OCI-LY3 (cell line): ENCODE results near the gene ABCA8.

Source experiments
- H2AFZ ChIP-seq: fragments of 200-600, 300-600 bp; shearing (Covaris generic); 2 replicates; pipeline ENCODE4 v1.6.0; 2014; ENCODE audit warnings: antibody characterized with exemption, low read depth, low read length
- H3K27ac ChIP-seq: fragments of 200-600, 300-600 bp; sonication (generic); 2 replicates; pipeline ENCODE4 v1.5.1; 2014; ENCODE audit warnings: mild to moderate bottlenecking, low read length, moderate library complexity, mixed read lengths
- H3K27me3 ChIP-seq: fragments of 200-600, 300-600 bp; sonication (generic); 2 replicates; pipeline ENCODE4 v1.6.1; 2014; ENCODE audit warnings: low read depth, low read length, mixed read lengths
- H3K36me3 ChIP-seq: fragments of 200-600, 300-600 bp; sonication (generic); replicated peaks from 2 replicates; pipeline ENCODE3; 2014; ENCODE audit warnings: low read depth, low read length, mixed read lengths
- H3K4me1 ChIP-seq: fragments of 300-600, 200-600 bp; sonication (generic); 2 replicates; pipeline ENCODE4 v1.6.1; 2014; ENCODE audit warnings: low read length, mixed read lengths
- H3K4me2 ChIP-seq: fragments of 200-600, 300-600 bp; sonication (generic); 2 replicates; pipeline ENCODE4 v1.6.1; 2014; ENCODE audit warnings: low read length, mixed read lengths
- H3K4me3 ChIP-seq: fragments of 300-600, 200-600 bp; sonication (generic); 2 replicates; pipeline ENCODE4 v1.5.1; 2014; ENCODE audit warnings: antibody characterized with exemption, mild to moderate bottlenecking, low read length, moderate library complexity
- H3K79me2 ChIP-seq: fragments of 300-600, 200-600 bp; shearing (Covaris generic); 2 replicates; pipeline ENCODE4 v1.6.1; 2014; ENCODE audit warnings: mild to moderate bottlenecking, low read length, mixed read lengths
- H3K9ac ChIP-seq: fragments of 300-600, 200-600 bp; shearing (Covaris generic); 2 replicates; pipeline ENCODE4 v1.6.0; 2014; ENCODE audit warnings: mild to moderate bottlenecking, low read length, moderate library complexity
- H3K9me3 ChIP-seq: fragments of 200-600, 300-600 bp; shearing (Covaris generic); 2 replicates; pipeline ENCODE4 v1.6.1; 2014; ENCODE audit warnings: low read length, mixed read lengths; ENCODE audit not compliant: insufficient read depth
- H4K20me1 ChIP-seq: fragments of 200-600, 300-600 bp; sonication (generic); 2 replicates; pipeline ENCODE4 v1.6.1; 2016; ENCODE audit warnings: low read length, mixed read lengths; ENCODE audit not compliant: insufficient read depth
- EZH2phosphoT487 ChIP-seq: fragments of 200-600 bp; shearing (Covaris generic); IDR thresholded peaks from 2 replicates; pipeline ENCODE4 v1.6.1; 2018; ENCODE audit warnings: antibody characterized with exemption, mixed run types, low read depth
- TF ChIP-seq, protein P1 (sequence below): fragments of 200-600, 300-600 bp; sonication (generic); IDR thresholded peaks from 2 replicates; pipeline ENCODE4 v1.5.1; 2014; ENCODE audit warnings: antibody characterized with exemption, low read length, low read depth

Gene ABCA8

GRCh38 chr17:68847711-68848110, 107.5 kb downstream of the ABCA8 start:
- no peak overlapping the region for H3K27ac ChIP-seq
- peaks cover 8% of the 10 kb centered on the region for H3K4me1 ChIP-seq
- no peaks in the 10 kb centered on the region for H3K27me3 ChIP-seq
- no peak overlapping the region for H3K4me3 ChIP-seq
- no peaks in the 10 kb centered on the region for H3K9me3 ChIP-seq
- no peak for TF ChIP-seq EZH2phosphoT487
- TF ChIP-seq, protein P1, sequence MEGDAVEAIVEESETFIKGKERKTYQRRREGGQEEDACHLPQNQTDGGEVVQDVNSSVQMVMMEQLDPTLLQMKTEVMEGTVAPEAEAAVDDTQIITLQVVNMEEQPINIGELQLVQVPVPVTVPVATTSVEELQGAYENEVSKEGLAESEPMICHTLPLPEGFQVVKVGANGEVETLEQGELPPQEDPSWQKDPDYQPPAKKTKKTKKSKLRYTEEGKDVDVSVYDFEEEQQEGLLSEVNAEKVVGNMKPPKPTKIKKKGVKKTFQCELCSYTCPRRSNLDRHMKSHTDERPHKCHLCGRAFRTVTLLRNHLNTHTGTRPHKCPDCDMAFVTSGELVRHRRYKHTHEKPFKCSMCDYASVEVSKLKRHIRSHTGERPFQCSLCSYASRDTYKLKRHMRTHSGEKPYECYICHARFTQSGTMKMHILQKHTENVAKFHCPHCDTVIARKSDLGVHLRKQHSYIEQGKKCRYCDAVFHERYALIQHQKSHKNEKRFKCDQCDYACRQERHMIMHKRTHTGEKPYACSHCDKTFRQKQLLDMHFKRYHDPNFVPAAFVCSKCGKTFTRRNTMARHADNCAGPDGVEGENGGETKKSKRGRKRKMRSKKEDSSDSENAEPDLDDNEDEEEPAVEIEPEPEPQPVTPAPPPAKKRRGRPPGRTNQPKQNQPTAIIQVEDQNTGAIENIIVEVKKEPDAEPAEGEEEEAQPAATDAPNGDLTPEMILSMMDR, result no peak
- H3K36me3 ChIP-seq, result no peaks in the 10 kb centered on the region
- no peaks in the 10 kb centered on the region for H4K20me1 ChIP-seq
- no peak overlapping the region for H2AFZ ChIP-seq
- no peak overlapping the region for H3K9ac ChIP-seq
- H3K79me2 ChIP-seq, result no peaks in the 10 kb centered on the region
- H3K4me2 ChIP-seq, result no peak overlapping the region

DNA sequence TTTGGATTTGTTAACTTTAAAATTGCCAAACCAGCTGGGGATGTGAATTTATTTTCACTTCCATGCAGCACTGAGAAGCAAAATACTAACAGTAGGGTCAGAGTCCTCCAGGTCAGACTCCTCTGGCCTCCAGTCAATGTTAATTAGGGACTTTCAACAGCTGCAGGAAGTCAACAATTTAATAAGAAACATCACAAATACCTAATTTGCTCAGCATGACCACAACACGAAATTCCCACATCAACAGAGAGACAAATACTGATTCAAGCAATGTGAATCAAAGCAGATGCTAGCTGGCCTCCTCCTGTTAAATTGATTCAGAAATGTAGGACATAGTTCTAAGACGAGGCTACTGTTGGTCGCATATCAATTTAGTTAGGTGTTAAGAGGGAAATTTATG, 111.7 kb downstream of the ABCA8 start:
- Histone ChIP-seq H3K4me1 (peaks cover 8% of the 10 kb centered on the region), H3K9me3 (no peaks in the 10 kb centered on the region), H3K36me3 (no peaks in the 10 kb centered on the region), H4K20me1 (no peaks in the 10 kb centered on the region), H3K27me3 (no peaks in the 10 kb centered on the region), H2AFZ (no peak overlapping the region), H3K27ac (no peak overlapping the region), H3K4me3 (no peak overlapping the region), H3K79me2 (no peaks in the 10 kb centered on the region), H3K4me2 (no peak overlapping the region), H3K9ac (no peak overlapping the region)
- no peak for TF ChIP-seq EZH2phosphoT487
- TF ChIP-seq, protein P1, result no peak

GRCh38 chr17:68840073-68840472, 115.1 kb downstream of the ABCA8 start:
- no peak overlapping the region for H3K4me3 ChIP-seq
- TF ChIP-seq EZH2phosphoT487, result no peak
- TF ChIP-seq, protein P1, result no peak
- no peaks in the 10 kb centered on the region for H4K20me1 ChIP-seq
- no peak overlapping the region for H2AFZ ChIP-seq
- H3K79me2 ChIP-seq, result no peaks in the 10 kb centered on the region
- H3K9me3 ChIP-seq, result no peaks in the 10 kb centered on the region
- H3K36me3 ChIP-seq, result no peaks in the 10 kb centered on the region
- no peak overlapping the region for H3K27ac ChIP-seq
- H3K27me3 ChIP-seq, result no peaks in the 10 kb centered on the region
- no peak overlapping the region for H3K9ac ChIP-seq
- peaks cover 11% of the 10 kb centered on the region for H3K4me1 ChIP-seq
- H3K4me2 ChIP-seq, result no peak overlapping the region

DNA sequence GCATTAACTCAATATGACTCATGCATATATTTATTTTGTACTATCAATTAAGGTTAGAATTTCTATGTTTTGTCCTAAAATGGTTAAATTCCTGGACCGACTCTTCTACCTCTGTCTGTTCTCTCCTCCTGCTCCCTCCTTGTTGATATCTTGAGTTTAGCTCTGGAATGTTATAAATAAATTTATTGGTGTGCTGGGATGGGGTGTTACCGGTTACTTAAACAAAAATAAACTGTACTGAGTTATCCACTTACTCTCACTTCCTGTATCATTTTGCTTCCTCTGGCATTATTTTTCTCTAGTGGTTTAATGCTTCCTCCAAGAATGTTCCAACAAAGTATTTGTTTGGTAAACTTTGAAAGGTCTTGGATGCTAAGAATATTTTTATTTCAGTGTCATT, 120.1 kb downstream of the ABCA8 start:
- Histone ChIP-seq H3K27ac (no peak overlapping the region), H3K9ac (no peak overlapping the region), H3K79me2 (no peaks in the 10 kb centered on the region), H3K4me3 (no peak overlapping the region), H3K36me3 (no peaks in the 10 kb centered on the region), H3K27me3 (no peaks in the 10 kb centered on the region), H3K9me3 (no peaks in the 10 kb centered on the region), H3K4me2 (no peak overlapping the region), H3K4me1 (peaks cover 5% of the 10 kb centered on the region), H4K20me1 (no peaks in the 10 kb centered on the region), H2AFZ (no peak overlapping the region)
- TF ChIP-seq EZH2phosphoT487, result no peak
- TF ChIP-seq, protein P1, result no peak
